ENCODE measurements around the gene EXOSC10.
"Not testable (repeated sequence)": the region's sequence is repeated elsewhere in the genome, so short reads cannot be mapped to it uniquely, and the experiment has no call there.

The EXOSC10 gene

GRCh38 chr1:11083784-11084183 lies 15.9 kb downstream of the EXOSC10 start:
- POLR2A ChIA-PET; DNase-seq; H3K9me3 ChIP-seq (ENCODE audit: control extremely low read depth in 1 of 5, control insufficient read depth in 4 of 5, insufficient read depth in 2 of 5, low read depth in 1 of 5, low read length in 4 of 5); CTCF ChIA-PET; H3K27ac ChIP-seq (ENCODE audit: insufficient read depth in 1 of 2, low read depth in 1 of 2, low read length in 2 of 2, poor library complexity in 1 of 2, severe bottlenecking in 2 of 2); H3K27me3 ChIP-seq (replicated peaks in 2 of 5; ENCODE audit: control insufficient read depth in 4 of 5, insufficient read depth in 5 of 5, low read length in 4 of 5); H3K4me3 ChIP-seq (ENCODE audit: control insufficient read depth in 1 of 7, extremely low read depth in 1 of 7, insufficient read depth in 4 of 7, low read depth in 2 of 7, low read length in 6 of 7); H3K4me1 ChIP-seq (ENCODE audit: control extremely low read depth in 1 of 4, control insufficient read depth in 4 of 4, insufficient read depth in 4 of 4, low read length in 3 of 4): not testable (repeated sequence)
- WGBS (ENCODE audit: insufficient coverage): no CpG with 5 or more reads among the region's 3 CpGs
- peaks cover 16 to 59% (median 49%) of the 10 kb centered on the region in 4 experiments for H3K36me3 ChIP-seq (ENCODE audit: control insufficient read depth in 4 of 4, insufficient read depth in 4 of 4, low read length in 3 of 4)

- Histone ChIP-seq H3K4me1 (ENCODE audit: control extremely low read depth in 1 of 4, control insufficient read depth in 4 of 4, insufficient read depth in 4 of 4, low read length in 3 of 4) (no peaks in the 10 kb centered on the region), H3K27ac (ENCODE audit: insufficient read depth in 1 of 2, low read depth in 1 of 2, low read length in 2 of 2, poor library complexity in 1 of 2, severe bottlenecking in 2 of 2) (no peak overlapping the region), H3K27me3 (replicated peaks in 2 of 5; ENCODE audit: control insufficient read depth in 4 of 5, insufficient read depth in 5 of 5, low read length in 4 of 5) (no peaks in the 10 kb centered on the region), H3K9me3 (ENCODE audit: control extremely low read depth in 1 of 5, control insufficient read depth in 4 of 5, insufficient read depth in 2 of 5, low read depth in 1 of 5, low read length in 4 of 5) (no peaks in the 10 kb centered on the region), H3K4me3 (ENCODE audit: control insufficient read depth in 1 of 7, extremely low read depth in 1 of 7, insufficient read depth in 4 of 7, low read depth in 2 of 7, low read length in 6 of 7) (no peak overlapping the region), H3K36me3 (ENCODE audit: control insufficient read depth in 4 of 4, insufficient read depth in 4 of 4, low read length in 3 of 4) (peaks cover 12 to 63% (median 52%) of the 10 kb centered on the region in 4 experiments)
- DNase-seq: no peak
- ChIA-PET CTCF (interaction anchor here (0.6 to 0.7 kb wide), 2 partner anchors 7 to 44 kb away, joined by 3 read pairs; no protein-coding TSS in a partner anchor), POLR2A (no interaction called here)
- WGBS (ENCODE audit: insufficient coverage): 92% methylated on average over 9 of the region's 12 CpGs
Measured at GRCh38 chr1:11080931-11081330, 18.7 kb downstream of the EXOSC10 start.

- no peak overlapping the region for H3K27ac ChIP-seq (ENCODE audit: insufficient read depth in 1 of 2, low read depth in 1 of 2, low read length in 2 of 2, poor library complexity in 1 of 2, severe bottlenecking in 2 of 2)
- WGBS (ENCODE audit: insufficient coverage): 100% methylated on average over 2 of the region's 2 CpGs
- no peaks in the 10 kb centered on the region for H3K4me1 ChIP-seq (ENCODE audit: control extremely low read depth in 1 of 4, control insufficient read depth in 4 of 4, insufficient read depth in 4 of 4, low read length in 3 of 4)
- ChIA-PET POLR2A (no interaction called here), CTCF (interaction anchor here (4.0 kb wide), 1 partner anchor 41 kb away, joined by 10 read pairs; no protein-coding TSS in a partner anchor)
- H3K9me3 ChIP-seq (ENCODE audit: control extremely low read depth in 1 of 5, control insufficient read depth in 4 of 5, insufficient read depth in 2 of 5, low read depth in 1 of 5, low read length in 4 of 5): no peaks in the 10 kb centered on the region
- H3K36me3 ChIP-seq (ENCODE audit: control insufficient read depth in 4 of 4, insufficient read depth in 4 of 4, low read length in 3 of 4): peaks cover 18 to 82% (median 69%) of the 10 kb centered on the region in 4 experiments
- DNase-seq: no peak
- H3K4me3 ChIP-seq (ENCODE audit: control insufficient read depth in 1 of 7, extremely low read depth in 1 of 7, insufficient read depth in 4 of 7, low read depth in 2 of 7, low read length in 6 of 7): no peak overlapping the region
- no peaks in the 10 kb centered on the region for H3K27me3 ChIP-seq (replicated peaks in 2 of 5; ENCODE audit: control insufficient read depth in 4 of 5, insufficient read depth in 5 of 5, low read length in 4 of 5)
Measured at GRCh38 chr1:11078631-11079030, 21.0 kb downstream of the EXOSC10 start.

- POLR2A ChIA-PET; DNase-seq; H3K9me3 ChIP-seq (ENCODE audit: control extremely low read depth in 1 of 5, control insufficient read depth in 4 of 5, insufficient read depth in 2 of 5, low read depth in 1 of 5, low read length in 4 of 5); H3K27me3 ChIP-seq (replicated peaks in 2 of 5; ENCODE audit: control insufficient read depth in 4 of 5, insufficient read depth in 5 of 5, low read length in 4 of 5); H3K27ac ChIP-seq (ENCODE audit: insufficient read depth in 1 of 2, low read depth in 1 of 2, low read length in 2 of 2, poor library complexity in 1 of 2, severe bottlenecking in 2 of 2); H3K4me3 ChIP-seq (ENCODE audit: control insufficient read depth in 1 of 7, extremely low read depth in 1 of 7, insufficient read depth in 4 of 7, low read depth in 2 of 7, low read length in 6 of 7); CTCF ChIA-PET: not testable (repeated sequence)
- peaks cover 20 to 89% (median 71%) of the 10 kb centered on the region in 4 experiments for H3K36me3 ChIP-seq (ENCODE audit: control insufficient read depth in 4 of 4, insufficient read depth in 4 of 4, low read length in 3 of 4)
- peaks cover 0 to 12% (median 3%) of the 10 kb centered on the region in 4 experiments for H3K4me1 ChIP-seq (ENCODE audit: control extremely low read depth in 1 of 4, control insufficient read depth in 4 of 4, insufficient read depth in 4 of 4, low read length in 3 of 4)
- 100% methylated on average over 2 of the region's 7 CpGs for WGBS (ENCODE audit: insufficient coverage)
Measured at GRCh38 chr1:11073398-11073797, 26.3 kb downstream of the EXOSC10 start.

GRCh38 chr1:11072216-11072917 lies 27.3 kb downstream of the EXOSC10 start:
- Histone ChIP-seq H3K27ac (ENCODE audit: insufficient read depth in 1 of 2, low read depth in 1 of 2, low read length in 2 of 2, poor library complexity in 1 of 2, severe bottlenecking in 2 of 2) (peak overlapping the region in 1 of 2 experiments; percentile 15), H3K27me3 (replicated peaks in 2 of 5; ENCODE audit: control insufficient read depth in 4 of 5, insufficient read depth in 5 of 5, low read length in 4 of 5) (no peaks in the 10 kb centered on the region), H3K9me3 (ENCODE audit: control extremely low read depth in 1 of 5, control insufficient read depth in 4 of 5, insufficient read depth in 2 of 5, low read depth in 1 of 5, low read length in 4 of 5) (no peaks in the 10 kb centered on the region), H3K36me3 (ENCODE audit: control insufficient read depth in 4 of 4, insufficient read depth in 4 of 4, low read length in 3 of 4) (peaks cover 20 to 91% (median 71%) of the 10 kb centered on the region in 4 experiments), H3K4me3 (ENCODE audit: control insufficient read depth in 1 of 7, extremely low read depth in 1 of 7, insufficient read depth in 4 of 7, low read depth in 2 of 7, low read length in 6 of 7) (no peak overlapping the region), H3K4me1 (ENCODE audit: control extremely low read depth in 1 of 4, control insufficient read depth in 4 of 4, insufficient read depth in 4 of 4, low read length in 3 of 4) (peaks cover 0 to 12% (median 3%) of the 10 kb centered on the region in 4 experiments)
- CTCF ChIA-PET: no interaction called here
- 83% methylated on average over 11 of the region's 13 CpGs for WGBS (ENCODE audit: insufficient coverage)
- no peak for DNase-seq
- POLR2A ChIA-PET: no interaction called here

GRCh38 chr1:11071463-11072215 lies 28.0 kb downstream of the EXOSC10 start:
- Histone ChIP-seq H3K27me3 (replicated peaks in 2 of 5; ENCODE audit: control insufficient read depth in 4 of 5, insufficient read depth in 5 of 5, low read length in 4 of 5) (no peaks in the 10 kb centered on the region), H3K4me3 (ENCODE audit: control insufficient read depth in 1 of 7, extremely low read depth in 1 of 7, insufficient read depth in 4 of 7, low read depth in 2 of 7, low read length in 6 of 7) (no peak overlapping the region), H3K27ac (ENCODE audit: insufficient read depth in 1 of 2, low read depth in 1 of 2, low read length in 2 of 2, poor library complexity in 1 of 2, severe bottlenecking in 2 of 2) (peak overlapping the region in 1 of 2 experiments; percentile 15), H3K9me3 (ENCODE audit: control extremely low read depth in 1 of 5, control insufficient read depth in 4 of 5, insufficient read depth in 2 of 5, low read depth in 1 of 5, low read length in 4 of 5) (no peaks in the 10 kb centered on the region), H3K4me1 (ENCODE audit: control extremely low read depth in 1 of 4, control insufficient read depth in 4 of 4, insufficient read depth in 4 of 4, low read length in 3 of 4) (peaks cover 0 to 12% (median 3%) of the 10 kb centered on the region in 4 experiments), H3K36me3 (ENCODE audit: control insufficient read depth in 4 of 4, insufficient read depth in 4 of 4, low read length in 3 of 4) (peaks cover 20 to 87% (median 67%) of the 10 kb centered on the region in 4 experiments)
- ChIA-PET CTCF (interaction anchor here (2.8 kb wide), 1 partner anchor 34 kb away, joined by 9 read pairs; no protein-coding TSS in a partner anchor), POLR2A (no interaction called here)
- WGBS (ENCODE audit: insufficient coverage): 92% methylated on average over 12 of the region's 15 CpGs
- DNase-seq: no peak

GRCh38 chr1:11070876-11071275 lies 28.8 kb downstream of the EXOSC10 start:
- CTCF ChIA-PET: interaction anchor here (2.8 kb wide), 1 partner anchor 33 kb away, joined by 9 read pairs; no protein-coding TSS in a partner anchor
- H3K36me3 ChIP-seq (ENCODE audit: control insufficient read depth in 4 of 4, insufficient read depth in 4 of 4, low read length in 3 of 4): peaks cover 19 to 87% (median 65%) of the 10 kb centered on the region in 4 experiments
- 94% methylated on average over 11 of the region's 11 CpGs for WGBS (ENCODE audit: insufficient coverage)
- H3K9me3 ChIP-seq (ENCODE audit: control extremely low read depth in 1 of 5, control insufficient read depth in 4 of 5, insufficient read depth in 2 of 5, low read depth in 1 of 5, low read length in 4 of 5): no peaks in the 10 kb centered on the region
- POLR2A ChIA-PET: interaction anchor here (0.6 kb wide), 1 partner anchor 11 kb away, joined by 3 read pairs; the partner anchor contains the start of gene SRM
- no peak overlapping the region for H3K27ac ChIP-seq (ENCODE audit: insufficient read depth in 1 of 2, low read depth in 1 of 2, low read length in 2 of 2, poor library complexity in 1 of 2, severe bottlenecking in 2 of 2)
- no peaks in the 10 kb centered on the region for H3K27me3 ChIP-seq (replicated peaks in 2 of 5; ENCODE audit: control insufficient read depth in 4 of 5, insufficient read depth in 5 of 5, low read length in 4 of 5)
- H3K4me1 ChIP-seq (ENCODE audit: control extremely low read depth in 1 of 4, control insufficient read depth in 4 of 4, insufficient read depth in 4 of 4, low read length in 3 of 4): peaks cover 0 to 12% (median 3%) of the 10 kb centered on the region in 4 experiments
- H3K4me3 ChIP-seq (ENCODE audit: control insufficient read depth in 1 of 7, extremely low read depth in 1 of 7, insufficient read depth in 4 of 7, low read depth in 2 of 7, low read length in 6 of 7): no peak overlapping the region
- no peak for DNase-seq
